ENCODE results near the gene ORC5. TPM values are rescaled to one million over a fixed set of nuclear protein-coding genes. Genes with fewer than 3 reads are reported as not detected.

ORC5 gene
- total RNA-seq, 1 donor from 2014 or later: 27.9 TPM

- H3K9me3 Mint-ChIP-seq: no peaks in the 10 kb centered on the region
- DNase-seq (ENCODE audit: low read depth, low spot score): no peak
- H3K27me3 Mint-ChIP-seq (ENCODE audit: low read depth): no peaks in the 10 kb centered on the region
- H3K4me1 Mint-ChIP-seq: no peaks in the 10 kb centered on the region
- no peak for TF ChIP-seq CTCF (conservative IDR thresholded peaks at IDR 0.05)
- H3K27ac Mint-ChIP-seq (ENCODE audit: unreplicated experiment): no peak overlapping the region
- peaks cover 14% of the 10 kb centered on the region for H3K36me3 Mint-ChIP-seq (ENCODE audit: low read depth)
- no peak overlapping the region for H3K4me3 Mint-ChIP-seq
Measured at GRCh38 chr7:104137971-104138370, 69.8 kb downstream of the ORC5 start.

GRCh38 chr7:104137511-104137910, 70.3 kb downstream of the ORC5 start:
- peaks cover 11% of the 10 kb centered on the region for H3K36me3 Mint-ChIP-seq (ENCODE audit: low read depth)
- no peak overlapping the region for H3K4me3 Mint-ChIP-seq
- no peak for TF ChIP-seq CTCF (conservative IDR thresholded peaks at IDR 0.05)
- H3K4me1 Mint-ChIP-seq: no peaks in the 10 kb centered on the region
- no peak overlapping the region for H3K27ac Mint-ChIP-seq (ENCODE audit: unreplicated experiment)
- no peaks in the 10 kb centered on the region for H3K27me3 Mint-ChIP-seq (ENCODE audit: low read depth)
- no peak for DNase-seq (ENCODE audit: low read depth, low spot score)
- H3K9me3 Mint-ChIP-seq: no peaks in the 10 kb centered on the region

GRCh38 chr7:104136981-104137380, 70.8 kb downstream of the ORC5 start:
- Mint-ChIP-seq H3K9me3 (no peaks in the 10 kb centered on the region), H3K27ac (ENCODE audit: unreplicated experiment) (no peak overlapping the region), H3K36me3 (ENCODE audit: low read depth) (peaks cover 8% of the 10 kb centered on the region), H3K27me3 (ENCODE audit: low read depth) (no peaks in the 10 kb centered on the region), H3K4me3 (no peak overlapping the region), H3K4me1 (no peaks in the 10 kb centered on the region)
- DNase-seq (ENCODE audit: low read depth, low spot score): no peak
- TF ChIP-seq CTCF (conservative IDR thresholded peaks at IDR 0.05): no peak

- no peak for DNase-seq (ENCODE audit: low read depth, low spot score)
- H3K9me3 Mint-ChIP-seq: no peaks in the 10 kb centered on the region
- H3K27ac Mint-ChIP-seq (ENCODE audit: unreplicated experiment): no peak overlapping the region
- peaks cover 11% of the 10 kb centered on the region for H3K36me3 Mint-ChIP-seq (ENCODE audit: low read depth)
- H3K27me3 Mint-ChIP-seq (ENCODE audit: low read depth): no peaks in the 10 kb centered on the region
- no peaks in the 10 kb centered on the region for H3K4me1 Mint-ChIP-seq
- TF ChIP-seq CTCF (conservative IDR thresholded peaks at IDR 0.05): no peak
- H3K4me3 Mint-ChIP-seq: no peak overlapping the region
Measured at GRCh38 chr7:104136561-104136960, 71.3 kb downstream of the ORC5 start.

GRCh38 chr7:104135760-104136558, 71.9 kb downstream of the ORC5 start:
- Mint-ChIP-seq H3K4me3 (no peak overlapping the region), H3K27ac (ENCODE audit: unreplicated experiment) (peak overlapping the region; percentile 53), H3K27me3 (ENCODE audit: low read depth) (no peaks in the 10 kb centered on the region), H3K4me1 (no peaks in the 10 kb centered on the region), H3K9me3 (no peaks in the 10 kb centered on the region), H3K36me3 (ENCODE audit: low read depth) (peaks cover 15% of the 10 kb centered on the region)
- TF ChIP-seq CTCF (conservative IDR thresholded peaks at IDR 0.05): no peak
- no peak for DNase-seq (ENCODE audit: low read depth, low spot score)

Data from neural crest cell (in vitro differentiated cells).